Measurements from ENCODE around the gene SASH1.
A peak's percentile ranks its signal among the peaks of the same experiment; 100 is the strongest.
"Not testable (repeated sequence)": the region's sequence is repeated elsewhere in the genome, so short reads cannot be mapped to it uniquely, and the experiment has no call there.

Gene SASH1

GRCh38 chr6:148578489-148578814 lies 235.8 kb downstream of the SASH1 start:
- H3K27ac ChIP-seq = no peak overlapping the region
- DNase-seq (ENCODE audit: low spot score) = no peak
- ChIA-PET CTCF (interaction anchor here (0.6 to 1.9 kb wide), 19 partner anchors 18 to 853 kb away, joined by 3 to 10 read pairs (median 4); no protein-coding TSS in a partner anchor), POLR2A (ENCODE audit: low non-redundant PET) (no interaction called here)
- peak; percentile 40; the same call in 1 of the 2 replicates for TF ChIP-seq CTCF (conservative IDR thresholded peaks at IDR 0.05; ENCODE audit: low read depth)

GRCh38 chr6:148578837-148579565 lies 236.4 kb downstream of the SASH1 start:
- no peak for DNase-seq (ENCODE audit: low spot score)
- ChIA-PET CTCF (interaction anchor here (0.6 to 1.9 kb wide), 15 partner anchors 19 to 853 kb away, joined by 3 to 10 read pairs (median 4); no protein-coding TSS in a partner anchor), POLR2A (ENCODE audit: low non-redundant PET) (no interaction called here)
- H3K27ac ChIP-seq = no peak overlapping the region
- no peak for TF ChIP-seq CTCF (conservative IDR thresholded peaks at IDR 0.05; ENCODE audit: low read depth)

- no peak overlapping the region for H3K27ac ChIP-seq
- ChIA-PET CTCF (interaction anchor here (0.6 kb wide), 1 partner anchor 162 kb away, joined by 4 read pairs; no protein-coding TSS in a partner anchor), POLR2A (ENCODE audit: low non-redundant PET) (no interaction called here)
- DNase-seq (ENCODE audit: low spot score) = no peak
- no peak for TF ChIP-seq CTCF (conservative IDR thresholded peaks at IDR 0.05; ENCODE audit: low read depth)
Observed at GRCh38 chr6:148580442-148580841, 237.8 kb downstream of the SASH1 start.

DNA sequence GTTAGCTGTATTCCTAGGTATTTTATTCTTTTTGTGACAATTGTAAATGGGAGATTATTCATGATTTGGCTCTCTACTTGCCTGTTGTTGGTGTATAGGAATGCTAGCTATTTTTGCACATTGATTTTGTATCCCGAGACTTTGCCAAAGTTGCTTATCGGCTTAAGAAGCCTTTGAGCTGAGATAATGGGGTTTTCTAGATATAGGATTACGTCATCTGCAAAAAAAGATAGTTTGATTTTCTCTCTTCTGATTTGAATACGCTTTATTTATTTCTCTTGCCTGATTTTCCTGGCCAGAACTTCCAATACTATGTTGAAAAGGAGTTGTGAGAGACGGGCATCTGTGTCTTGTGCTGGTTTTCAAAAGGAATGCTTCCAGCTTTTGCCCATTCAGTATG lies 241.0 kb downstream of the SASH1 start:
- ChIA-PET POLR2A (ENCODE audit: low non-redundant PET) (no interaction called here), CTCF (interaction anchor here (0.6 kb wide), 2 partner anchors 15 to 866 kb away, joined by 3 to 6 read pairs; no protein-coding TSS in a partner anchor)
- no peak for DNase-seq (ENCODE audit: low spot score)
- no peak for TF ChIP-seq CTCF (conservative IDR thresholded peaks at IDR 0.05; ENCODE audit: low read depth)
- no peak overlapping the region for H3K27ac ChIP-seq

DNA sequence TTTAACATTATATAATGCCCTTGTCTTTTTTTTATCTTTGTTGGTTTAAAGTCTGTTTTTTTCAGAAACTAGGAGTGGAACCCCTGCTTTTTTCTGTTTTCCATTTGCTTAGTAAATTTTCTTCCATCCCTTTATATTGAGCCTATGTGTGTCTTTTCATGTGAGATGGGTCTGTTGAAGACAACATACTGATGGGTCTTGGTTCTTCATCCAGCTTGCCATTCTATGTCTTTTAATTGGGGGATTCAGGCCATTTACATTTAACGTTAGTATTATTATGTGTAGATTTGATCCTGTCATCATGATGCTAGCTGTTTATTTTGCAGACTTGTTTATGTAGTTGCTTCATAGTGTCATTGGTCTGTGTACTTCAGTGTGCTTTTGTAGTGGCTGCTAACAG lies 243.0 kb downstream of the SASH1 start:
- DNase-seq (ENCODE audit: low spot score); H3K27ac ChIP-seq; POLR2A ChIA-PET (ENCODE audit: low non-redundant PET); CTCF ChIA-PET: not testable (repeated sequence)

DNA sequence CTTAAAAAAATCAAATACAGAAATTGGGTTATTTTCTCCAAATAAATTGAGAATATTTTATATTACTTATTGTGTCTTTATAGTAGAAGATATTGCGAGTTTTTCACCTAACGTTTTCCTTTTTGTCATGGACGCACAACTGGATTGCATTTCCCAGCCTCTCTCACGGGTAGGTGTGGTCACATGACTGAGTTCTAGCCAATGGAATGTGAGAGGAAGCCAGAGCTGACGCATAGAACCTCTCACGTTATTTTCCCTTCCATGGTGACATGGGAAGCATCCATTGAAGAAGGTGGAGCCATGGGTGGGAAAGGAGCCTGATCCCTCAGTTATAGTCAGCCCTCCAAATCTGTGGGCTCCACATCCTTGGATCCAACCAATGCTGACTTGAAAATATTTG lies 248.2 kb downstream of the SASH1 start:
- TF ChIP-seq CTCF (conservative IDR thresholded peaks at IDR 0.05; ENCODE audit: low read depth) = no peak
- POLR2A ChIA-PET (ENCODE audit: low non-redundant PET) = no interaction called here
- no peak for DNase-seq (ENCODE audit: low spot score)
- no peak overlapping the region for H3K27ac ChIP-seq
- CTCF ChIA-PET = no interaction called here

- ChIA-PET POLR2A (ENCODE audit: low non-redundant PET) (no interaction called here), CTCF (no interaction called here)
- H3K27ac ChIP-seq = no peak overlapping the region
- DNase-seq (ENCODE audit: low spot score) = no peak
- TF ChIP-seq CTCF (conservative IDR thresholded peaks at IDR 0.05; ENCODE audit: low read depth) = no peak
Observed at GRCh38 chr6:148591656-148592055, 249.0 kb downstream of the SASH1 start.

All from RWPE1 (cell line).